H9 (cell line): ENCODE data around the gene PPM1H. TPM values are rescaled to one million over a fixed set of nuclear protein-coding genes. Genes with fewer than 3 reads are reported as not detected.

Experiments
- DNase-seq: peaks from one replicate; pipeline ENCODE4 v3.0.0-alpha.2; 2017
- H2AFZ ChIP-seq: one replicate; pipeline ENCODE4 v1.6.1; 2013; ENCODE audit warnings: mild to moderate bottlenecking, low read length, control low read depth, moderate library complexity
- H2AK5ac ChIP-seq: 2 replicates; pipeline ENCODE4 v1.6.1; 2013; ENCODE audit warnings: low read length, control low read depth, mixed read lengths; ENCODE audit not compliant: insufficient read length
- H2BK120ac ChIP-seq: one replicate; pipeline ENCODE4 v1.6.1; 2013; ENCODE audit warnings: low read depth, mild to moderate bottlenecking, low read length, control low read depth, inconsistent platforms; ENCODE audit not compliant: poor library complexity, severe bottlenecking
- H2BK12ac ChIP-seq: 2 replicates; pipeline ENCODE4 v1.6.1; 2013; ENCODE audit warnings: low read length, control low read depth, mixed read lengths, low read depth; ENCODE audit not compliant: insufficient read length
- H2BK15ac ChIP-seq: 2 replicates; pipeline ENCODE4 v1.6.1; 2013; ENCODE audit warnings: low read depth, low read length, control low read depth
- H2BK20ac ChIP-seq: one replicate; pipeline ENCODE4 v1.6.1; 2013; ENCODE audit warnings: low read depth, mild to moderate bottlenecking, low read length, control low read depth, inconsistent platforms; ENCODE audit not compliant: poor library complexity, severe bottlenecking
- H2BK5ac ChIP-seq: 2 replicates; pipeline ENCODE4 v1.6.1; 2013; ENCODE audit warnings: low read length, control low read depth, mixed read lengths; ENCODE audit not compliant: insufficient read length
- H3K14ac ChIP-seq: 2 replicates; pipeline ENCODE4 v1.6.1; 2013; ENCODE audit warnings: low read length, control low read depth; ENCODE audit not compliant: insufficient read depth
- H3K18ac ChIP-seq: 2 replicates; pipeline ENCODE4 v1.6.1; 2013; ENCODE audit warnings: low read depth, mild to moderate bottlenecking, mixed read lengths, low read length, control low read depth; ENCODE audit not compliant: insufficient read length
- H3K23ac ChIP-seq: 2 replicates; pipeline ENCODE4 v1.6.1; 2013; ENCODE audit warnings: low read length, control low read depth, mixed read lengths, low read depth; ENCODE audit not compliant: insufficient read length
- H3K23me2 ChIP-seq: 2 replicates; pipeline ENCODE4 v1.6.1; 2013; ENCODE audit warnings: low read depth, mild to moderate bottlenecking, mixed read lengths, low read length, control low read depth; ENCODE audit not compliant: insufficient read length, poor library complexity, severe bottlenecking
- H3K27ac ChIP-seq: 2 replicates; pipeline ENCODE4 v1.5.1; 2013; ENCODE audit warnings: low read length, control low read depth, mixed read lengths, low read depth; ENCODE audit not compliant: insufficient read length
- H3K27me3 ChIP-seq: 2 replicates; pipeline ENCODE4 v1.6.1; 2013; ENCODE audit warnings: low read length, control low read depth, inconsistent platforms; ENCODE audit not compliant: insufficient read depth
- H3K4ac ChIP-seq: 2 replicates; pipeline ENCODE4 v1.6.1; 2013; ENCODE audit warnings: low read depth, mild to moderate bottlenecking, control low read depth, inconsistent platforms, low read length, moderate library complexity
- H3K4me1 ChIP-seq: 2 replicates; pipeline ENCODE4 v1.6.1; 2013; ENCODE audit warnings: low read length, control low read depth, inconsistent platforms; ENCODE audit not compliant: insufficient read depth
- H3K4me2 ChIP-seq: 2 replicates; pipeline ENCODE4 v1.6.1; 2013; ENCODE audit warnings: low read length, control low read depth, mixed read lengths; ENCODE audit not compliant: insufficient read length, insufficient read depth
- H3K56ac ChIP-seq: 2 replicates; pipeline ENCODE4 v1.6.1; 2013; ENCODE audit warnings: low read depth, mild to moderate bottlenecking, mixed read lengths, low read length, control low read depth; ENCODE audit not compliant: insufficient read length
- H3K79me1 ChIP-seq: 2 replicates; pipeline ENCODE4 v1.6.1; 2013; ENCODE audit warnings: low read depth, mild to moderate bottlenecking, moderate library complexity, low read length, control low read depth, inconsistent platforms; ENCODE audit not compliant: insufficient read depth, poor library complexity, severe bottlenecking
- H3K79me2 ChIP-seq: 2 replicates; pipeline ENCODE4 v1.6.1; 2013; ENCODE audit warnings: low read length, control low read depth, inconsistent platforms; ENCODE audit not compliant: insufficient read depth
- H3K9ac ChIP-seq: 2 replicates; pipeline ENCODE4 v1.6.1; 2013; ENCODE audit warnings: low read length, control low read depth, mixed read lengths; ENCODE audit not compliant: insufficient read length; ENCODE audit errors: extremely low read depth
- H3K9me3 ChIP-seq: one replicate; pipeline ENCODE4 v1.6.1; 2013; ENCODE audit warnings: low read depth, low read length, inconsistent platforms; ENCODE audit not compliant: control insufficient read depth
- H3T11ph ChIP-seq: one replicate; pipeline ENCODE4 v1.6.1; 2013; ENCODE audit warnings: mild to moderate bottlenecking, low read length, control low read depth, inconsistent platforms
- H4K20me1 ChIP-seq: one replicate; pipeline ENCODE4 v1.6.1; 2013; ENCODE audit not compliant: control insufficient read depth, insufficient read length, insufficient read depth
- H4K5ac ChIP-seq: 2 replicates; pipeline ENCODE4 v1.6.1; 2013; ENCODE audit warnings: low read depth, mild to moderate bottlenecking, mixed read lengths, low read length, control low read depth; ENCODE audit not compliant: insufficient read length
- H4K8ac ChIP-seq: replicated peaks from 2 replicates; pipeline ENCODE4 v1.6.1; 2013; ENCODE audit warnings: low read length, control low read depth, mixed read lengths, low read depth; ENCODE audit not compliant: insufficient read length
- H4K91ac ChIP-seq: 2 replicates; pipeline ENCODE4 v1.6.1; 2013; ENCODE audit warnings: low read depth, mild to moderate bottlenecking, moderate library complexity, mixed read lengths, low read length, control low read depth; ENCODE audit not compliant: insufficient read length
- H3K27ac Mint-ChIP-seq, 3 experiments: 2 replicates in 2 of 3; 3 replicates in 1 of 3; pipeline ENCODE4 v1.8.0; 2020 to 2021; ENCODE audit warnings: mixed read lengths in 3 of 3, mild to moderate bottlenecking in 1 of 3, moderate library complexity in 1 of 3
- H3K27me3 Mint-ChIP-seq: 2 replicates; pipeline ENCODE4 v1.8.0; 2021; ENCODE audit warnings: low read depth, mild to moderate bottlenecking, moderate library complexity, mixed read lengths
- H3K36me3 Mint-ChIP-seq, 3 experiments: 2 replicates in 2 of 3; 3 replicates in 1 of 3; pipeline ENCODE4 v1.8.0; 2020 to 2021; ENCODE audit warnings: low read depth in 3 of 3, mixed read lengths in 3 of 3; ENCODE audit not compliant: insufficient read depth in 1 of 3
- H3K4me1 Mint-ChIP-seq, 2 experiments: 2 replicates each; pipeline ENCODE4 v1.8.0; 2020; ENCODE audit warnings: mixed read lengths in 2 of 2
- H3K4me3 Mint-ChIP-seq, 2 experiments: 2 replicates in 1 of 2; 3 replicates in 1 of 2; pipeline ENCODE4 v1.8.0; 2020 to 2021; ENCODE audit warnings: mild to moderate bottlenecking in 2 of 2, mixed read lengths in 2 of 2, moderate library complexity in 1 of 2
- H3K9me3 Mint-ChIP-seq, 2 experiments: 2 replicates in 1 of 2; 3 replicates in 1 of 2; pipeline ENCODE4 v1.8.0; 2020; ENCODE audit warnings: mild to moderate bottlenecking in 2 of 2, mixed read lengths in 2 of 2, moderate library complexity in 1 of 2
- WGBS: extraction: QIAGEN DNeasy Blood & Tissue Kit; methylation state at CpG from one replicate; pipeline ENCODE4 v1.1.7; 2013; ENCODE audit warnings: missing lambda C conversion rate, low lambda C conversion rate, mixed read lengths; ENCODE audit not compliant: insufficient read length; ENCODE audit errors: extremely low coverage; 5-methylcytosine and 5-hydroxymethylcytosine counted together
- total RNA-seq: library from RNA; stranded (reverse); gene quantifications from 2 replicates; pipeline ENCODE4 v1.2.1, GENCODE V29; 2021
- TF ChIP-seq, protein P1 (sequence below): fragments of 200-600 bp; sonication (generic); conservative IDR thresholded peaks from 3 replicates; pipeline ENCODE4 v1.8.0; 2021; ENCODE audit warnings: antibody characterized with exemption, mild to moderate bottlenecking

The PPM1H gene
- total RNA-seq, 1 experiment from 2014 or later, result 22.1 TPM

- WGBS, result no CpG with 5 or more reads among the region's 2 CpGs
- DNase-seq, result no peak
- H3K4me1 Mint-ChIP-seq, result peaks cover 56 to 57% of the 10 kb centered on the region in 2 experiments
Measured at GRCh38 chr12:62625228-62625627, 309.7 kb downstream of the PPM1H start.

More at GRCh38 chr12:62625228-62625627, 309.7 kb downstream of the PPM1H start:
- Histone ChIP-seq H3K23ac (no peak overlapping the region), H3T11ph (no peak overlapping the region), H4K8ac (no peak overlapping the region), H3K27me3 (no peaks in the 10 kb centered on the region; the same call in 1 of the 2 replicates), H3K4me2 (no peak overlapping the region), H4K20me1 (no peaks in the 10 kb centered on the region), H3K4me1 (peaks cover 10% of the 10 kb centered on the region; the same call in 1 of the 2 replicates), H3K27ac (no peak overlapping the region), H3K9me3 (no peaks in the 10 kb centered on the region), H4K91ac (no peak overlapping the region), H2BK12ac (no peak overlapping the region), H2AK5ac (no peak overlapping the region), H2BK15ac (no peak overlapping the region), H3K79me1 (no peaks in the 10 kb centered on the region), H2BK120ac (no peak overlapping the region), H3K56ac (no peak overlapping the region), H3K79me2 (no peaks in the 10 kb centered on the region), H3K18ac (no peak overlapping the region), H2BK5ac (no peak overlapping the region), H3K14ac (no peak overlapping the region), H3K23me2 (no peaks in the 10 kb centered on the region), H3K4ac (no peak overlapping the region), H3K9ac (no peak overlapping the region), H2BK20ac (no peak overlapping the region), H4K5ac (no peak overlapping the region), H2AFZ (no peak overlapping the region)
- Mint-ChIP-seq H3K9me3 (peaks cover 0 to 3% of the 10 kb centered on the region in 2 experiments; a peak in 1 of 5 replicates), H3K27me3 (peaks cover 40% of the 10 kb centered on the region), H3K4me3 (no peak overlapping the region), H3K36me3 (peaks cover 0 to 4% (median 1%) of the 10 kb centered on the region in 3 experiments; a peak in 1 of 7 replicates), H3K27ac (peak overlapping the region in 1 of 3 experiments; percentile 11; a peak in 2 of 7 replicates)
- TF ChIP-seq, protein P1, sequence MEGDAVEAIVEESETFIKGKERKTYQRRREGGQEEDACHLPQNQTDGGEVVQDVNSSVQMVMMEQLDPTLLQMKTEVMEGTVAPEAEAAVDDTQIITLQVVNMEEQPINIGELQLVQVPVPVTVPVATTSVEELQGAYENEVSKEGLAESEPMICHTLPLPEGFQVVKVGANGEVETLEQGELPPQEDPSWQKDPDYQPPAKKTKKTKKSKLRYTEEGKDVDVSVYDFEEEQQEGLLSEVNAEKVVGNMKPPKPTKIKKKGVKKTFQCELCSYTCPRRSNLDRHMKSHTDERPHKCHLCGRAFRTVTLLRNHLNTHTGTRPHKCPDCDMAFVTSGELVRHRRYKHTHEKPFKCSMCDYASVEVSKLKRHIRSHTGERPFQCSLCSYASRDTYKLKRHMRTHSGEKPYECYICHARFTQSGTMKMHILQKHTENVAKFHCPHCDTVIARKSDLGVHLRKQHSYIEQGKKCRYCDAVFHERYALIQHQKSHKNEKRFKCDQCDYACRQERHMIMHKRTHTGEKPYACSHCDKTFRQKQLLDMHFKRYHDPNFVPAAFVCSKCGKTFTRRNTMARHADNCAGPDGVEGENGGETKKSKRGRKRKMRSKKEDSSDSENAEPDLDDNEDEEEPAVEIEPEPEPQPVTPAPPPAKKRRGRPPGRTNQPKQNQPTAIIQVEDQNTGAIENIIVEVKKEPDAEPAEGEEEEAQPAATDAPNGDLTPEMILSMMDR, result no peak
